NOMO-1 (cell line): Measurements from ENCODE around the gene MAFF.
A peak's percentile ranks its signal among the peaks of the same experiment; 100 is the strongest.
"Not testable (repeated sequence)": the region's sequence is repeated elsewhere in the genome, so short reads cannot be mapped to it uniquely, and the experiment has no call there.

ENCODE experiments used
- DNase-seq, 2 experiments: peaks; one replicate each; lab custom pipeline; 2025; ENCODE audit not compliant: unreplicated experiment in 2 of 2; lab: John Stamatoyannopoulos, UW

The MAFF gene

DNA sequence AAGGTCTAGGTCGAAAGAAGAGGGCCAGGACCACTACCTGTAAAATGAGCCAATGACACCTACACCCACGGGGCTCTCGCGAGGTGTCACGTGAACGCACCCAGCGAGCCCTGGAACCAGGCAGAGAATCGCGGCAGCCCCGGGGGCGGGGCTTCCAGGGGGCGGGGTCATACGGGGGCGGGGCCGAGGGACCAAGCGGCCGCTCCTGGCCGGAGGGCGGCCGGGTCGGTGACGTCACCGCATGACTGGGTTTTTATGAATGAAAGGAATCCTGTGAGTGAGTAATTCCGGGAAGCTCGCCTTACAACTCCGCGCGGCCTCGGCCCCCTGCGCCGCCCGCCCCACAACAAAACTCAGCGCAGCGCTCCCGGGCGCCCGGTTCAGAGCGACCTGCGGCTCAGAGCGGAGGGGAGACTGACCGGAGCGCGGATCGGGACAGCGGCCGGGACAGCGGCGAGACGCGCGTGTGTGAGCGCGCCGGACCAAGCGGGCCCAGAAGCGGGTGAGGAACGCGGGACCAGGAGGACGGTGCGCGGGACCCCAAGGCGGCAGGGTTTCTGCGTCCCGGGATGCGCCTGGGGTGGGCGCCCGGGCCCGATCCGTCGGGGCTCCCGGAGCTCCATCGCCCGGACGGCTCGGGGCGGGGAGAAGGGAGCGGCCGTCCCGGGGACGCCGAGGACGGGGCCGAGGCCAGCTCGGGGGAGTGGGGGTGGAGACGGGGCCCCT lies at the start of gene MAFF:
Gene MAFF, plus strand, starts transcription at position 284 of the 726 bp plus-strand sequence. CDS start 11,860 bp downstream, outside the sequence.
- DNase-seq, result peak; percentile 76 to 86

GRCh38 chr22:38153821-38154562 lies 47.8 kb upstream of the MAFF start:
- DNase-seq, result no peak

DNA sequence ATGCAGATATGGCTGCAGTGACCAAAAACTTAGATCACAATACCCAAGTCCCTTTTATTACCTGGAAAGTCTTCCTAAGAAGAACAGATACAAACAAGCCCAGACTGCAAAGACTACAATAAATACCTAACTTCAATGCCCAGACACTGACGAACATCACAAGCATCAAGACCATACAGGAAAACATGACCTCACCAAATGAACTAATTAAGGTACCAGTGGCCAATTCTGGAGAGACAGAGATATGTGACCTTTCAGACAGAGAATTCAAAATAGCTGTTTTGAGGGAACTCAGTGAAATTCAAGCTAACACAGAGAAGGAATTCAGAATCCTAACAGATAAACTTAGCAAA lies 47.3 kb upstream of the MAFF start:
- not testable (repeated sequence) for DNase-seq

GRCh38 chr22:38155703-38156102 lies 46.1 kb upstream of the MAFF start:
- no peak for DNase-seq

GRCh38 chr22:38162881-38163843 lies 38.6 kb upstream of the MAFF start:
- DNase-seq, result no peak

GRCh38 chr22:38163844-38164550 lies 37.8 kb upstream of the MAFF start:
- DNase-seq, result no peak

DNA sequence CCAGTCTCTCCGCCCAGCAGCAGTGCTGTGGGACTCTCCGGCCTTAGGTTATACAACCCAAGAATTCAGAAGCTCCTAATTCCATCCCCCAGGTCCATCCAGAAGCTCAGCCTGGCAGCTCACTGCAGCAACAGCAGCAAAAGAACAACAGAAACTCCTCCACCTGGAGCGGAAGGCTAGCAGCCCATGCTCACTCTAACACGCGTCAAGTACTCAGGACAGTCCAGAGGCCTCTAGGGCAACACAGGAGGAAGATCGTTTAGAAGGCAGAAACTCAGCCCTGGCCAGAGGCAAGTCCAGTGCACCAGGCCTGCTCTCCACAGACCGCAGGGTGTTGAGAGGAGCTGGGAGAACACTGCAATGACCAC lies 37.3 kb upstream of the MAFF start:
- DNase-seq, result no peak

DNA sequence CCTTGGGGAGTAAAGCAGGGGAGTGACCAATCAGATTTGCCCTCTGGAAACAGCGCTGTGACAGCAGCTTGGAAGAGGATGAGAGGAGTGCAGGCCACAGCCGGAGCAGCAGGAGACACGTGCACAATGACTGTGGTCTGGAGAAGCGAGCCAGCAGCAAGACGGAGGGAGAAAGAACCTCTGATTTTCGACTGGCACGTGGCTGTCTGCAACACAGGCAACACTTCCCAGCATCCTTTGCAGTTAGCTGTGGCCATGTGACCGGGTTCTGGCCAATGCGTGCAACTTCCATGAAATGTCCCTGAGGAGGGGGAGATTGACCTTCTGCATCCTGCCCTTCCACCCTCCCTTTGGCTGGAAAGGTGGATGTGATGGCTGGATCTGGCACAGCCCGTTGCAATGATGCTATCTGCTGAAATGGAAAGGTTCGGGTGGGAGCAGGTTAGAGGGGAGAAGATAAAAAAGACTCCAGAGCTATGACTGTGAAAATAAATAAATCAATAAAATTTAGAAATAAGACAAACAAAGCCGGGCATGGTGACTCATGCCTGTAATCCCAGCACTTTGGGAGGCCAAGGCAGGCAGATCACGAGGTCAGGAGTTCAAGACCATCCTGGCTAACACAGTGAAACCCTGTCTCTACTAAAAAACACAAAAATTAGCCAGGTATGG lies 35.7 kb upstream of the MAFF start:
- DNase-seq, result no peak

DNA sequence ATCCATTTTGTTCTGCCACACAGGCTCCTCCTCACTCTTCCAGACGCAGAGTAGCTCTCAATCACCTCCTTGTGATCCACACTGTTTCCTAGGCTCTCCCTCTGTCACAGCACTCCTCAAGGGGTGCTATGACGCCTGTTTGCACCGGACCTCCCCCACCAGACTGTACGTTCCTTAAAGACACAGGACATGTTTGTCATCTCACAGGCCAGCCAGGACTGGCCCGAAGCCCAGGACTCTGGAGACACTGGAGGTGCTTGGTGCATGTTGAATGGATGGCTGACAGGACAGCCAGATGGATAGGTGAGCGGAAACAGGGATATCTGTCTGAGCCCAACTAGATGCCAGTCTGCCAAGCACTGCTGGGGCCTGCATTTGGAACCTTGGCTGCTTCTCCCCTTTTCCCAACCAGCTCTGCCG lies 33.8 kb upstream of the MAFF start:
- no peak for DNase-seq

DNA sequence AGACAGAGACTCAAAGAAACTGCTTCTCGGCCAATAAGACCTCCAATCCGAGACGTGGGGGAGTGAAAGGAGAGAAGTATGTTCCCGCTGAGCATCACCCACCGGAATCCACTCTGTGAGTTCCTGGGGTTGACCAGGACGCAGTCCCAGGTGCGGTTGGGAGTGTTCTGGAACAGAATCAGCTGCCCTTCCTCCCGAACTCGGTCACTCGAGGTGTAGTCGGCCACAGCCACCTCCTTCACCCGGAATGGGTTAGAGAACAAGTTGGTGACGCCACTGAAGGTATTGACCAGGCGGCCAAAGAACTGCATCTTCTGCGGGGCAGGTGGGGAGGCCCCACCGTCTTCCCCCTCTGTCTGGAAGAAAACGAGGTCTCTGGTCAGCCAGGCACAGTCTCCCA lies 32.7 kb upstream of the MAFF start:
- no peak for DNase-seq

- DNase-seq, result no peak
These were observed 31.3 kb upstream of the MAFF start for GRCh38 chr22:38170469-38170868.

DNA sequence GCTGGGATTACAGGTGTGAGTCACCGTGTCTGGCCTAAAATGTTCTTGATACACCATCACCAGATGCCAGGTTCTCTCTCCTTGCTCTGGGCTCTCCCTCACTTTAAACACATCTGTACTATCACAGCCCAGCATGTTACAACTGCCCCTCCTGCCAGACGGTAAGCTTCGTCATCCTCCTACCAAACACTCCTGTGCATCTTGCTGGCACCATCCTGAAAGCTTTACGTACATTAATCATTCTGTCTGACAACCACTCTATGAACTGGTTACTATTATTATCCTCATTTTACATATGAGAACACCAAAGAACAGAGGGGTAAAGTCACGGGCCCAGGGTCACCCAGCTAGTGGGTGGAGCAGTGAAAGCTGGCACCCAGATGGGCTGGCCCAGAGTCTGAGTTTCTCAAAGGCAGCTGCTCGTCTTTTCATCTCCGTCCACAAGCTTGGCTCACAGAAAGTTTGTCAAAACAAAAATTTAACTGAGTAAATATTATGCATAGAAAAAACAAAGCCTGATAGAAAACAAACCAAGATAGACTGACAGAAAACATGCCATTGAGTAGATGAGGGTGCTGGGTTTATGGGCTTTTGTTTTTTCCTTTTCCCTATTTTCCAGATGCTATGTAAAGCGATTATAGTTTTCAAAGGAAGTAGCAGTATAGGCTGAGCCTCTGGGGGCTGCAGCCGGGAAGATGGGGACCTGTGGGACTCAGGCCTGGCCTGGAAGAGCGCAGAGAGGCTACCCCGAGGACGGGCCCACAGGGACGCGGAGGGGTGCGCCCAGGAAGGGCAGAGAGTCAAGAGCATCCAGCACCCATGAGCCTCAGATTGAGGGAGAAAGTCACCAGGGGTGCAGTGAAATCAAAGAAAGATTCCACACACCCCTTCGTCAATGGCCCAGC lies 29.6 kb upstream of the MAFF start:
- no peak for DNase-seq

DNA sequence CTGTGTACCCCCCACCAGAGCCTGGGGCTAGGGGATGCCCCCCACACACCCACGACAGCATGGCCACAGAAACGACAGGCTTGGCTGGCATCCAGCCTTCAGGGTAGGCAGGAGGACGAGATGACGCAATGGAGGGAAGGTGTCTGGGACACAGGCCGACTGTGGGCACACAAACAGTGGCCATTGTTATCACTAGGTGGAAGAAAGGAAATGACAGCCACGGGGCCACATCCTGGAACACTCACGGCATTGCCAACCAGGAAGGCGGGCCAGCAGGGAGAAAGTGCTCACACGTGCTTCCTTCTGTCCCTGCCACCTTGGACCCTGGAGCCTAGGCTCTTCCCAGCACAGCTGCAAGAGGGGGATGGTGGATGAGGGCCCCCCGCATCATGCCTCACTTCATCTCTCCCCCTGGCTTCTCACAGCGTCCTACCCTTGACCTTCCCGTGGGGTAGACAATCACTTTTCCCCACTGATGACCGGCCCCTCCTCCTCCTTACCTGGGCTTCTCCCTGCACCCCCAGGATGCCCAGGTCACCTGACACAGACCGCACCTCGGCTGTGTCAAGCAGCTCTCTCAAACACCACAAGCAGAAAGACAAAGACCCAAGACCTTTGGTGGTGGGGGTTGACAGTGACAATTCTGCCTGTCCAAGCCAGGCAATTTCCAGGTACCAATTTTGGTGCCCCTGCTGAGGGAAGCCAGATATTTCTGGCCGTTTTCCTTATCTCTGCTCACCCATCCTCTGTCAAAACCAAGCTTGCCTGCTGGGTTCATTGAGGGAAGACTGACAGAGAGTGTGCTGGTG lies 28.8 kb upstream of the MAFF start:
- no peak for DNase-seq

- DNase-seq, result no peak
These were observed 28.2 kb upstream of the MAFF start for GRCh38 chr22:38173641-38173906.

DNA sequence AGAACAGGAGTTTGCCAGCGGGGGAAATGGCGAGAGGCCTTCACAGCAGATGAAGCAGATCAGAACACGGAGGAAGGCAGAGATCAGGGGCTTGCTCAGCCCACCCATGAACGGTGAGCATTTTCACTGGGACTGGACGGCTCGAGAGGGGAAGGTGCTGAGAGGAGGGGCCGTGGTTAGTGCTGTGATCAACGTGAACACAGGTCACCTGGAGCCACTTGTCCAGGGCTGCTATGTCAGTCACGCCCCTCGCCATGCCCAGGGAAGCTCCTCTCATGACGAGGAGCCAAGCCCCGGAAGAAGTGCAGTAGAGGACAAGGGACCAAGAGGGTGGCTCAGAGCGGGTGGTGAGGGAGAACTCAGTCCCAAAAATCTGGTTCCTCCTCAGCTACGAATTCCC lies 27.2 kb upstream of the MAFF start:
- DNase-seq, result no peak

DNA sequence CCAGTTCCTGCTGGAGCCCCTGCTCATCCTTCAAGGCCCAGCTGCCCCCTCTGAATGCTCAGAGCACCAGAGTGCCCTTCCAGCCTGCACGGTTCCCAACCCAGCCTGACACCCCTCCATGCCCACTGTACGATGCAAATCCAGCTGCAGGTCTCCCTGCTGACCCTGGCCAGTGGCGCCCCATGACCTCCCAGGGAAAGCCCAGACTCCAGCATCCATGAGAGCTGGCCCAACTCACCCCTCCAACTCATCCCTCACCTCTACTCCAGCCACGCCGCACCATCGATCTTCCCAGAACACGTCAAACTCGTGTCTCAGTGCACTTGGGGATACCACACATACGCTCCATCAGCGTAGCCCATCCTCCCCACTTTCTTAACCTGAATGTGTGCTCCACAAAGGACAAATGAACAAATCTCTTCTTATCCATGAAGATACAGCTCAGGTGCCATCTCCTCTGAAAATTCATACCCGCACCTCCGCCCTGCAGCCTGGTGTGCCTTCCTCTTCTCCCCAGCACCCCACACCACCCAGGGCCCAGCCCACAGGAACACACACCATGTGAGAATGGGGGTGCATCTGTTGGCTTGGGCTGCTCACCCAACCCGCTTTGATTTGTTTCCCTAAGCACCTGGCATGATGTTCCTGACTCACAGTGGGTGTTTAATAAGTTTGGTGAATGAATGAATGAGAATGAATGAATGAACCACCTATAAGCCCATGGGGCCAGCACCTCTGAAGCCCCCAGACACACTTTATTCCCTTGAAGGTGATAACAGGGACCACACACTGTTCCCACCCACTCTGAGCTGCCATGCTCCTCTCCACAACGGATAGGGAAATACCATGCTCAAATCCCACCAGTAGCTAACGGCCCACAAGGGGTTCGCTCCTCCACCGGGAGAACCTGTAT lies 26.3 kb upstream of the MAFF start:
- DNase-seq, result no peak

DNA sequence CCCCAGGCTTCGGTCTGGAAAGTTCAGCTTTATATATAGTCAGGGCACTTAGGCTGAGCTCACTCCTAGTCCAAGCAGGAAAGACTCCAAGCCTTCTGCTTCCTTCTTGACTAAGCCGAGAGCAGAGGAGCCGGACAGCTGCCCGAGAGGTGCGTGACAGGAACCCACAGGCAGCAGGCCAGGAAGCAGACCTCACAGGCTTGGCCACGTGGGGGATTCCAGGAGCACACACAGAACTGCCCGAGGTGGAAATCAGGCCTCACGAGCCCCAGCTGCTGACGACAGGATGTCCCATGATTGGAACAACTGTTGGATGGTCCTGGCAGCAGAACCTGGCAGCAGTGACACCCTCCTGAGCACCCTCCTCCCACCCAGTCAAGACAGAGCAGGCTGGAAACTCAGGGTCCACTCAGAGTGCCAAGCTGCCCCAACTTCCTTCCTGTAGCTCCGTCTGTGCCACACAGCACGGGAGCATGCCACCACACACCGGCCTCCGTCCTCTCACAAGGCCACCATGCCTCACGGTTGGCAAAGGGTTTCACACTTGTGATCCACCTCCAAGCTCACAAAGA lies 25.5 kb upstream of the MAFF start:
- DNase-seq, result no peak
